Lower leg skin (tissue), 4 donors: ENCODE data around the gene TMEM141. TPM values are rescaled to one million over a fixed set of nuclear protein-coding genes. Genes with fewer than 3 reads are reported as not detected.

Source experiments
- DNase-seq, 2 donors: peaks; one replicate each; pipeline ENCODE4 v3.0.0-alpha.2; 2019; ENCODE audit warnings: low spot score in 2 of 2
- H3K4me3 ChIP-seq: fragments of 200-600 bp; sonication (generic); 2 replicates; pipeline ENCODE4 v1.5.1; 2017; ENCODE audit warnings: mild to moderate bottlenecking, low read depth; ENCODE audit not compliant: poor library complexity, severe bottlenecking
- CTCF ChIP-seq, 3 donors: fragments of 450-650 bp; IDR thresholded peaks; one replicate each; pipeline ENCODE4 v1.5.1; 2016; ENCODE audit warnings: antibody characterized with exemption in 3 of 3, mild to moderate bottlenecking in 3 of 3, moderate library complexity in 2 of 3
- POLR2A ChIP-seq, 2 donors: fragments of 450-650 bp; IDR thresholded peaks; one replicate each; pipeline ENCODE4 v1.6.1; 2016 to 2017; ENCODE audit warnings: antibody characterized with exemption in 2 of 2, mild to moderate bottlenecking in 1 of 2, moderate library complexity in 1 of 2
- WGBS, 2 donors: methylation state at CpG; one replicate each; pipeline ENCODE4 v1.1.5; 2018; 5-methylcytosine and 5-hydroxymethylcytosine counted together
- intact Hi-C: fragments of 100-400 bp; cut with DNase I; formaldehyde crosslinking; loops from one replicate; pipeline ENCODE4 v1.15.0; 2023; ENCODE audit warnings: low total_unique reads
- total RNA-seq, 4 donors: library from RNA; depleted of rRNA; stranded (reverse); fragments of >200 nt; gene quantifications; one replicate each; pipeline ENCODE4 v1.1.0, GENCODE V29; 2016

Gene TMEM141
- total RNA-seq, 4 donors from 2014 or later = 67.7 to 120 (median 91.3) TPM

DNA sequence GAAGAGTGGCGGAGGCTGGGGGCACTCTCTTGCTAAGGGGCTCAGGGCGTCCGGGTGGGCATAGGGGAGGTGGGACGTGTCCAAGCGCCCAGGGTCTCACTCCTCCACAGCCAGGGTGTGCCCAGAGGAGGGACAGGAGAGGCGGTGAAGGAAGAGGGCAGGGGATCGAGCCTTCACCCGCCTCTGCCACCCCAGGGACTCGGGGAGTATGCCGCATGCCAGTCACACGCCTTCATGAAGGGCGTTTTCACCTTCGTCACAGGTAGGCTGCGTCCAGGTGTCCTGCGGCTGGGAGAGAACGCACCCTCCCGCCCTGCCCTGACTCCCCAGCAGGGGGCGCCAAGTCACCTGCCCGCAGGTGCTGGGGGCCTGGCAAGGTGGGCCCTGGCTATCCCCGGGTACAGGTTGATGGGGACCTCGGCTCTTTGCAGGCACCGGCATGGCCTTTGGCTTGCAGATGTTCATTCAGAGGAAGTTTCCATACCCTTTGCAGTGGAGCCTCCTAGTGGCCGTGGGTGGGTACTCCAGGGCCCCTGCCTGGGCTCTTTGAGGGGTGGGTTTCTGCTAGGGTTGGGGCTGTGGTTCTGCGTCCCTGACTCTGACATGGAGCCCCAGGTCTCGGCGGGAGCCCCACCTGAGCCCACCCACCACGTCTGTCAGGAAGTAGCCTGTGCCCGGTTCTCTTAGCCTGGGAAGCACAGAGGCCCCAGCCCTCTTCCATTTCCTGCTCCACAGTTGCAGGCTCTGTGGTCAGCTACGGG, 552 bp downstream of the TMEM141 start:
- H3K4me3 ChIP-seq = peak overlapping the region; percentile 54
- TF ChIP-seq CTCF (IDR thresholded peaks at IDR 0.05) (peak in 2 of 3 donors; percentile 8 to 54), POLR2A (IDR thresholded peaks at IDR 0.05) (no peak)
- intact Hi-C loops = no loop called here
- DNase-seq = peak in 1 of 2 donors; percentile 93
- 5 to 7% methylated on average over 18 to 29 of the region's 29 CpGs for WGBS, 2 donors

GRCh38 chr9:136792321-136793085, 1.4 kb downstream of the TMEM141 start:
- no peak overlapping the region for H3K4me3 ChIP-seq
- intact Hi-C loops = no loop called here
- DNase-seq = no peak
- WGBS, 2 donors = 71 to 84% methylated on average over 15 of the region's 15 CpGs
- TF ChIP-seq POLR2A (IDR thresholded peaks at IDR 0.05) (no peak), CTCF (IDR thresholded peaks at IDR 0.05) (no peak)

DNA sequence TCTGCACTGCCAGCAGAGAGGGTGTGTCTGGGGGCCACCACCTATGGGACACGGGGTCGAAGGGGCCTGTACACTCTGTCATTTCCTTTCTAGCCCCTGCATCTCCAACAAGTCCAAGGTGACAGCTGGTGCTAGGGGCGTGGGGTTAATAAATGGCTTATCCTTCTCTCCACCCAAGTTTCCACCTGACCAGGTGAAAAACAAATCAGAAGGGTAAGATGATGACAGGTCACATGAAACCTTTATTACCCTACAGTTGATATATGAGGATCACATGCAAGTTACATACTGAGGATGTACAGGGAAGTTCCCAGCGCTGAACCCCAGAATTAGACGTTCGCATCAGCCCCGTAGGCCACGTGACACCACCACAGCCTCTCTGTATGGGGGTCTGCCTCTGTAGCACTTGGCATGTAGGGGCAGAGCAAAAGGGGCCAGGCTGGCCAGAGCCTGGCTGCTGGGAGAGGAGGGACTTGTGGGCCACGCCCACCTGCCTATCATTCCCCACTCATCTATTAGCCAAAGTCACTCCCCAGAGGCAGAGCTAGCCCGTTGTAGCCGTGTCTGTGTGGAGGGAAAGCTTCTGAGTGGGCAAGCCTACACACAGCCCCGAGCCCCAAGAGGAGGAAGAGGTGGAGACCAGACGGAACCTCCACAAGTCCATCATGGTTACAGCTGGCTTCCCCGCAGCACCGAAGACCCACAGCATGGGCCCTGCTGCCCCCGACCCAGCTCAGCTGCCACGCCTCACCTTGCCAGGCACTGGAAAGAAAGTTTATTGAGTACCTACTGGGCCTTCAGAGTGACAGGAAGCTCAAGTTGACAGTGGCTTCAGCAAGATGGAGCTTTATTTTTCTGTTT, 2.2 kb downstream of the TMEM141 start:
- 75 to 82% methylated on average over 17 of the region's 17 CpGs for WGBS, 2 donors
- H3K4me3 ChIP-seq = no peak overlapping the region
- intact Hi-C loops = no loop called here
- DNase-seq = no peak
- no peak for TF ChIP-seq CTCF (IDR thresholded peaks at IDR 0.05)
- no peak for TF ChIP-seq POLR2A (IDR thresholded peaks at IDR 0.05)

DNA sequence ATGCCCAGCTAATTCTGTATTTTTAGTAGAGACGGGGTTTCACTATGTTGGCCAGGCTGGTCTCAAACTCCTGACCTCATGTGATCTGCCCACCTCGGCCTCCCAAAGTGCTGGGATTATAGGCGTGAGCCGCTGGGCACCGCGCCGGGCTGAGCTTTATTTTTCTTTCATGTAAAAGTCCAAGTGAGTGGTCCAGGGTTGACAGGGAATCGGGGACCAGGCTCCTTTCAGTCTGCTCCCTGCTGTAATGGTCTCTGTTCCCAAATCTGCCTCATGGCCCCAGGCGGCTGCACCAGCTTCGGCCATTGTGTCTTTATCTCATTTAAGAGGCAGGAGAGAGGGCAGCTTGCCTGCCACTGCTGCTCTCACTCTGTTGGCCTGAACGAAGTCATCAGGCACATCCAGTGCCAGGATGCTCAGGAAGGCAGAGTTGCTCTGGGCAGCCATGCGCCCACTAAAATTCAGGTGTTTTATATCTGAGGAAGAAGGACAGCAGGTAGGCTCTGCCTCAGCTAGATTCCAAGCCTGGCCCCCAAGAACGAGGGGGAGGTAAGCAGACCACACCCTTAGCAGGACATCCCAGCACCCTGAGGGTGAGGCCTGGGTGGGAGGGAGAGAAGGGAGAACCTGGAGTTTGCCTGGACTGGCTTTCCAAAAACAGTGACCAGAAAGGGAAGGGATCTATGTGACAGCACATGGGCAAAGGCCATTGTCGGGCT, 3.3 kb downstream of the TMEM141 start:
- no peak for DNase-seq
- intact Hi-C loops = no loop called here
- whole genome bisulfite sequencing, 2 donors = 90 to 95% methylated on average over 14 of the region's 14 CpGs
- no peak overlapping the region for H3K4me3 ChIP-seq
- TF ChIP-seq CTCF (IDR thresholded peaks at IDR 0.05) (no peak), POLR2A (IDR thresholded peaks at IDR 0.05) (no peak)

DNA sequence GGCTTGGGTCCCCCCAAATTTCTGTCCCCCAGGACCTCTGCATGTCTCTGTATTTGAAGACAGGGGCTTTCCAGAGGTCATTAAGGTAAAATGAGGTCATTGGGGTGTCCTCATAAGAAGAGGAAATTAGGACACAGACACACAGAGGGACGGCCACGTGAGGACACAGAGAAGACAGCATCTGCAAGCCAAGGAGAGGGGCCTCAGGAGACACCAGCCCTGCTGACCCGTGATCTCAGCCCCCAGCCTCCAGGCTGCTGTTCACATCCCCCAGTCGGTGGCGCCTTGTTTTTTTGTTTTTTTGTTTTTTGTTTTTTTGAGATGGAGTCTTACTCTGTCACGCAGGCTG, 3.8 kb downstream of the TMEM141 start:
- WGBS, 2 donors = 73 to 80% methylated on average over 6 of the region's 6 CpGs
- intact Hi-C loops = no loop called here
- DNase-seq = no peak
- TF ChIP-seq POLR2A (IDR thresholded peaks at IDR 0.05) (no peak), CTCF (IDR thresholded peaks at IDR 0.05) (no peak)
- H3K4me3 ChIP-seq = no peak overlapping the region
